HG03442 (cell line): Measurements from ENCODE around the gene AGR3.

ENCODE experiments used
- ATAC-seq: cut with Tn5 transposase; IDR thresholded peaks from one replicate; pipeline ENCODE4 v1.9.1; 2021; ENCODE audit warnings: mild to moderate bottlenecking, moderate library complexity; ENCODE audit not compliant: unreplicated experiment

The AGR3 gene

DNA sequence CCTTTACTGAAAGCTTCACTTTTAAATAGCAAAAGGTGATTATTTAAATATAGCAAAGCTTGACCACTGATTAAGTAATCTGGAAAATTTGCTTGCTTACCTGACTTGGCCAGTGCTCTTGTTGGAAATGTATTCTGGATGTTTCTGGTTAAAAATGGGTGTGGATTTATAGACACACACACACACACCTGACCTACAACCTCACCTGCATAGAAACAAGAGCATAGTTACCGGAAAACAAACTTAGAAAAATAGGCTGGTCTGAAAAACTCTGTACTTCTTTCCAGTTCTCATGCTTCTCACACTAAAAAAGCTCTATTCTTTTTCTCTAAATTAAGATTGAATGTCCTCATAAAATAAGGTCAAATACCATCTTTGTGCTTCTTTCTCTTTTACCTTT lies at the start of gene AGR3:
TSS of gene AGR3 (minus strand) at position 140 of the 400 bp plus-strand sequence. CDS start 3,365 bp downstream, outside the sequence.
- ATAC-seq, result no peak

DNA sequence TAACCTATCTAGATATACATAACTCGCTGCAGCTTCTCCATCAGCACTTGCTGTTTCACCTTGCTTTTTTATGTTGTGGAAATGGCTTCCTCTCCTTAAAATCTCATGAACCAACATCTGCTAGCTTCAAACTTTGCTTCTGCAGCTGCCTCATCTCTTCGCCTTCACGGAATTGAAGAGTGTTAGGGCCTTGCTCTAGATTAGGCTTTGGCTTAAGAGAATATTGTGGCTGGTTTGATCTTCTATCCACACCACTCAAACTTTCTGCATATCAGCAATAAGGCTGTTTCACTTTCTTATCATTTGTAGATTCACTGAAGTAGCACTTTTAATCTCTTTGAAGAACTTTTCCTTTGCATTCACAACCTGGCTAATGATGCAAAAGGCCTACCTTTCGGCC lies 49.2 kb upstream of the AGR3 start:
- no peak for ATAC-seq

DNA sequence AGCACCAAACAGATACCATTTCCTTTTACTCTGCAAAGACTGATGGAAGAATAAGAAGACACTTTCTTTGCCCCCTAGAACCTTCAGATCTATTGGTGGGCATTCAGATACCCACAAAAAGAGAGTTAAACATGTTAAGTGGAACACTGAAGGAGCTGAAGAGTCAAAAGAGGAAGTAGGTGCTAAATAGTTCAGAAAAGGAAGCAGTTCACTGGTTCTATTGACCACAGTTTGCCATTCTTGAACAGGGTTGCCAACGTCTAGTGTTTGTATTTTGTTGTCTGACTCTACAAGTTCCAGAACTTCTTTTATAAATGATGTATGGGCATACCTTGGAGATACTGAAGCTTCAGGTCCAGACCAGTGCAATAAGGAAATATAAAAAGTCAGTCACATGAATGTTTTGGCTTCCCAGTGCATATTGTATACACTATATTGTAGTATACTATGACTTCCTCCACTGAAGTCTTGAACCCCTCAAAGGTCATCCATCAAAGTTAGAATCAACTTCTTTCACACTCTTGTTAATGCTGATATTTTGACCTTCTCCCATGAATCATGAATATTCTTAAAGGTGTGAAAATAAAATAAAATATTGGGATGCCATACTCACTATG lies 47.5 kb upstream of the AGR3 start:
- ATAC-seq, result peak; percentile 84

DNA sequence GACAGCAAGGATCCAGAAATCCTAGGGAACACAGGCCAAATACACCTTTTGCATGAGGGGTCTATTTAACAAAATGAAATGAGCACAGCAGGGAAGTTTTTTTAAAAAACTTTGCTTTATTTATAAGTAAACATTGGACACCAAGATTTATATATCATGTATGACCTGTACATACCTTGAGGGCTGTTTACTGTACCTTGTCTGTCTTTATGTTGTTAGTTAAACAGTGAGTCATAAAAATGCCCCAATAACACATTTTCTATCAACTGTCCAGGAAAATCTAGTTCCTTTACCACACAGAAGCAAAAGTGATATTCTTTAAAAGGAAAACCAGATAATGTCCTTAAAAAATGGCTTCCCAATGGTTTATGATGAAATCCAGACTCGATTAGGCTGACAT lies 45.1 kb upstream of the AGR3 start:
- no peak for ATAC-seq

DNA sequence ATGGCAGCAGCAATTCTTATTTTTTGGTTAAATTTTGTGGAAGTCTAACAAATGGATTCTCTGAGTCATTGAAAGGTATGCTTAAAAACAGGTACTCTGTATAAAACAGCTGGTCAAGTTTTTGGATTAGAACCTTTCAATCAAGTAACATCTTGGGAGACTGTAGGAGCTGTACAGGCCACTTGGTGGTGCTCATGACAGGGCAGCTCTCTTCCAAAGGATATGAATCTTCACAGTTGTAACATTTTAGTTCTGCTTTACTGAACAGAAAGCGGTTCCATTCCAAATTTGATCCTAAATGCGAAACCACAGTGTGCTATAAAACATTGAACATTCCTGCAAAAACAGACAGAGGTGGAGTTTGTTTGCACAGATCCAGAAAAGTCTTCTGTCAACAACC lies 44.5 kb upstream of the AGR3 start:
- ATAC-seq, result peak; percentile 65

DNA sequence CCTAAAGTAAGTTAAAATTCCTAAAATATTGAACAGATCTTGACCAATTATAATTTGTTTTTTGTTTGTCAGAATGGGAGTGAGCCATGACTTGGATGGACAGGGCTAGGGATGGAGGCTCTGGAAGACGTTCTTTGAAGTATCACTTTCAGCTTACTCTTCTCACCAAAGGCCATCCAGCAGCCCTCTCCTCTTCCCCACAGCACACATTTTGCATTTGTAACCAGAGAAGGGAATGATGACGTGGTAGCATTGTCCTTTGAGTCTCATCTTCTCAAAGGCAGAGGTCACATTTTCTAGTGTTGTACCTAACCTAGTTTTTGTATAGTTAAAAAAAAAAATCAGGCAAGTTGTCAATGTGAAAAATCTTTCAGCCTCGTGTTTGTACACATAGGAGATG lies 43.8 kb upstream of the AGR3 start:
- no peak for ATAC-seq

DNA sequence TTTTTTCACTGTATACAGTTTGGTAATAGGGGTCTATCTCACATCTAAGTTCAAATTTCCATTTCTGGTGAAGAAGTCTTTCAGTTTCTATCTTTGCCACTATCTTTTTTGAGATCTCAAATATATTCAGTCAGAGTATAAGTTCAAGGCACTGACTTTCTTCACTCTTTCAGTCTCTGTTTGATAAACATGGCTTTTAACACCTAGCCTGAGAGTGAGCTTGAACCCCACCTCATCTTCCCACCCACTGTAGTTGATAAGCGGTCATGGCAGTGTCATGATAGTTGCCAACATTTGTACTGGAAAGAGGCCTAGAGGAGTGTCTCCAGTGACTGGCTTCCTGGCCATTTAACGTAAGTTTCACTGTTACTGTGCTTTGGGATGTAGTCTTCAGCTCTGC lies 41.2 kb upstream of the AGR3 start:
- ATAC-seq, result no peak

DNA sequence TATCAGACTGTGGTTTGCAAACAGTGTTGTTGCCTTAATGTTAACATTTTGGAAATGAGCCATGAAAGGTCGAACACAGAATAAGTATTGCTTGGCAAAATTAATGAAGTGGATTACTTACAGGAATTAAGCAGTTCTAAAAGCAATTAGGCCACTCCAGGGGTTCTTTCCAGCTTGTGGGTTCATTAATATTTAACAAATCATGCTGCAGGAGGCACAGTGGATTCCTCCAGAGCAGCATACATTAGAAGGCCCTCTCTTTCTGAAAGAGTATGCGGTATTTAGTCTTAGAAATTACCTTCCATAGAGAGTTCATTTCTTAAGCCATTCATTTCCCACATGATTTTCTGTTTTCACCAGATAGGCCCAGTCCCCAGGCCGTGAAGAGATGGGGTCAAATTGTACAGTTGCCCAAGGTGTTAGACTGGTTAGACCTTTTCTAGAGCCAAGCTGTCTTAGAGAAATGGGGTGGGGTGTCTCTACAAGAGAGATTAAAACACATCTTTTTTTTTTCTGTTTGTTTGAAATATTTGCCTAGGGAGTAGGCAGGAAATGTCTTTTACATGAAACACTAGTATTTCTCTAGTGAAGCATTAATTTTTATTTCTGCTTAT lies 40.0 kb upstream of the AGR3 start:
- ATAC-seq, result no peak

DNA sequence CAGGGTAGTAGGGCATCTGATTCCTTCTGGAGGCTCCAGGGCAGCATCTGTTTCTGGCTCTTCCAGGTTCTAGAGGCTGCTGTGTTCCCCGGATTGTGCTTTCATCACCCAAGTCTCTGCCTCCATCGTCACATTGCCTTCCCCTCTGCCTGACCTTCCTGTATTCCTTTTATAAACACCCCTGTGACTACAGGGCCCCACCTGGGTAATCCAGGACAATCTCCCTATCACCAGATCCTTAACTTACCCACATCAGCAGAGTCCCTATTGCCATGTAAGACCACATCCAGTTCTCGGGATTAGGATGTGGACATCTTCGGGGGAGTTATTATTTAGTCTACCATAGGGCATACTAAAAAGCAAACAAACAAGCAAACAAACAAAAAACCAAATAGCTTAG lies 39.4 kb upstream of the AGR3 start:
- no peak for ATAC-seq

DNA sequence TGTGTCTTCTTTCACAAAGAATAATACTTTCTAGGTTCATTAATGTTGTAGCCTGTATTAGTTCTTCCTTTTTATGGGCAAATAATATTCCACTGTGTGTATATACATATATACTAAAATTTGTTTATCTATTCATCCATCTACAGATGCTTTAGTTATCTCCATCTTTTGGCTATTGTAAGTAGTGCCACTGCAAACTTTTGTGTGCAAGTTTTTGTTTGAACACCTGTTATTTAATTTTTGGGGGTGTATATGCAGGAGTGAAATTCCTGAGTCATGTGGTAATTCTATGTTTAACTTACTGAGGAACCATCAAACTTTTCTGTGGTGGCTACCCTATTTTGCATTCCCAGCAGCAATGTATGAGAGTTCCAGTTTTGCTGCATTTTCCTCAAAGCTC lies 37.7 kb upstream of the AGR3 start:
- ATAC-seq, result no peak

DNA sequence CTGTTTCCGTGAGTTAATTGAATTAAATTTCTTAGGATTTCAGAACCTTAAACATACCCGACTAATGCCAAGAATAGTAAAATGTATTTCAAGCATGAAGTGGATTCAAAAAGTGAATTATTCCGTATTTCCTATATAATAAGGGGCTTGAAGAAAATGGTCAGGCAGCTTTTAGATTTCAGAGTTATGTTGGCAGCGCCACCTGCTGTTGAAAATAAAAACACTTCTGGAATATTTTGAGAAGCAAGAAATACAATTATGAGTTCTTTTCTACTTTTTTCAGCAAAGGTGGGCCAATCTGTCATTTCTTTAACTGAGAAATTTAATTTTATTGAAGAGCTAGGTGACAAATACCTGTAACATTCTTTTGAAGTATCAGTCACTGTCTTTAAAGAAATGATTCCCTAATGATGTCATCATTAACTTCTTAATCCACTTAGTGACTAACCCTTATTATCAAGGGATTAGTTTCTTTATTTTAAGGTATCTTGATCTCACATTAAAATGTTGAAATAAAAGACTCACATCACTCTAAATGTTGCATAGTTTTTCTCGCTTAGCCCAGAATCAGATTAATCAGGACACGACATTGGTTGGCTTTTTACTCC lies 36.6 kb upstream of the AGR3 start:
- ATAC-seq, result no peak

DNA sequence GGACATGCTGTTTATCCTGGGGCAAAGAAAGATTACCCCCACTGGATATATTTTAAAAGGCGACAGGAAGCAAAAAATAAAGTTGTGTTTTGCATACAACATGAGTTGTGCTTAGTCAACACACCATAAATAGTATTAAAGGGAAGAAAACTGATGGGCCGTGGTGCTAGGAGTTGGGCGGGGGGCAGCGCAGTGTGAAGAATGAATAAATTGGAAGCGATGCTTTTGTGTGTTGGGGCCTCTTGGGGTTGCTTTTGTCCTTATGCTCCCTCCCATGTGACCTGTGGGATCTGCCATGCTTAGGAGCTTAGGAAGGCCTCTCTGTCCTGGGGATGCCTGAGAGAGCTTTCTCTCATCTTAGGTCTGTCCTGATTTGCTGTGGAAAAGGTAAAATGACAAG lies 35.0 kb upstream of the AGR3 start:
- ATAC-seq, result no peak

DNA sequence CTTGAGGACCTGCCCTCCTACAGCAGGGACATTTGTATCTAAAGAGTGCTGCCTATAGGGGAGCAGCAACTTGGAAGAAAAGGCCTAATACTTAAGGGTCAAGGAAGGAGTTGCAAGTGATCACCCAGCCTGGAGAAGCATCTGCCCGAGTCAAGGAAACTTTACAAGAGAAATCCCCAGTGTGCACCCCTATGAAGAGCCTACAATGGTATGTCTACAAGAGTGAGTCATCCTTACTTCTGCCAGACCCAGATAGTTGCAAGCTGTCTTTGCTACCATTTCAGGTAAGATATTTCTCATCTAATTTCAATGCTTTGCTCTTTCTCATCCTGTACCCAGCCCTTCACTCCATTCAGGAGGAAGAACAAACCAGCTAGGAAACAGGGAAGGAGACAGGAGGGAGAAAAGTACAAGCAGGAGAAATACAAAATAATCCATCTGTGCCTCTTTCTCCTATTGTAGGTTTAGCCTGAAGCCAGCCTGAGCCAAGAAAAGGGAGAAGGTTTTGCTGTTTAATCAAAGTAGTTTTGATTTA lies 34.4 kb upstream of the AGR3 start:
- no peak for ATAC-seq

DNA sequence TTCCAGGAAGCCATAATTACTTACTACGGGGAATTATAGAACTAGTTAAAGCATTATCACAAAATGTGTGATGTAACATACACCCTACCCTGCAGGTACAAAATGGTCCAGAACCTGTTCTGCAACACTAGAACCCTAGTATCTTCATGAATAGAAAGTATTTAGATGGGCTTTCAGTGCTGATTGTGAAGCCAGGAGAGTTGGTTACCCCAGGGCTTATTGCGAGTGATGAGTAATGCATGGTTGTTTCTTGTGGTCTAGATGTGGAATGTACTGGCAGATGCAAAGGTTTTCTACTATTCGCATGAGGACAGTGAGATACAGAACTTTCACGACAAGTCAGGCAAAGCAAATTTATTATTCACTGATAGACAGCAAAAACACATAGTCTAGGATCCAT lies 33.6 kb upstream of the AGR3 start:
- ATAC-seq, result no peak

DNA sequence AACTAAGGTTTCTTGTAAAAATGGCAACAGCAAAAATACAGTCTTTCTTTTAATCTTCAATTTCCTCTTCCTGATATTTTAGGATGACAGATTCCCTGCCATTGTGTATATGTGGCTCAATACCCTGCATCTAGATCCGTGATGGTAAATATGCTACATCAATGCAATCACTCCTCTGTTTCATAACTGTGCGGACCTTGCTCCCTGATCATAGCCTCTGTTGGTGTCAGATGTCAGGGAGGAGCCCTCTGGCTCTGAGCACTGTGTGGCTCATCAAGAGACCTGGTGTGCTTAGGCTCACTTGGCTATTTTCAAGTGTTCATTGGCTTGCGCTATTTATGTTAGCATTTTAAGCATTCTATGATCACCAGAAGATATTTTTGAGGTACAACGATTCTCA lies 33.0 kb upstream of the AGR3 start:
- no peak for ATAC-seq

DNA sequence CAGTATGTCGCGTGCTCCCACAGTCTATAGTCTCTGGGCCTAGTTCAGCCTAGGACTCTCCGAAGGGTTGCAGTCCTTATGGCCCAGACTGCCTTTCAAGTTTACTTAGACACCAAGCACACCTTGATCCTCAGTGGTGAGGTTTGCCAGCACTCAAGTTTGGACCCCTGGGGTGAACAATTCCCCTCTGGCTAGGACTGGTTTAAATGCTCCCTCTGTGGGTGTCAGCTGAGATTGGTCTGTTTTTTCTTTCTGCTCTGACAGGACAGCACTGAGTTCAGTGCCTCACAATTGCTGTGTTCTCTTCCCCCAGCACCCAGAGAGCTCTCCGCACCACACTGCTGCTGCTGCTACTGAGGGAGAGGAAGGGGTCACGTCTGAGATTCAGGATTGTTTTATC lies 31.9 kb upstream of the AGR3 start:
- ATAC-seq, result no peak

DNA sequence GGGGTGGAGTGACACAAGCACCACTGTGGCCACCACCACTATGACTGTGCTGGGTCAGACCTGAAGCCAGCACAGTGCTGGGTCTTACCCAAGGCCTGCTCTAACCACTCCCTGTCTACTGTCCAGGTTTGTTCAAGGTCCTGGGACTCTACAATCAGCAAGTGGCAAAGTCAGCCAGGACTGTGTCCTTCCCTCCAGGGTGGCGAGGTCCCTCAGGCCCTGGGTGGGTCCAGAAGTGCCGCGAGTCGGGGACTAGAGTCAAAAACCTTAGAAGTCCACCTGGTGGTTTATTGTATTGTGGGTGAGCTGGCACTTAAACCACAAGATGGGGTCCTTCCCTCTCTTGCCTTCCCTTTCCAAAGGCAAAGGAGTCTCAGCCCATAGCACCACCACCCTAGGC lies 30.8 kb upstream of the AGR3 start:
- ATAC-seq, result no peak

DNA sequence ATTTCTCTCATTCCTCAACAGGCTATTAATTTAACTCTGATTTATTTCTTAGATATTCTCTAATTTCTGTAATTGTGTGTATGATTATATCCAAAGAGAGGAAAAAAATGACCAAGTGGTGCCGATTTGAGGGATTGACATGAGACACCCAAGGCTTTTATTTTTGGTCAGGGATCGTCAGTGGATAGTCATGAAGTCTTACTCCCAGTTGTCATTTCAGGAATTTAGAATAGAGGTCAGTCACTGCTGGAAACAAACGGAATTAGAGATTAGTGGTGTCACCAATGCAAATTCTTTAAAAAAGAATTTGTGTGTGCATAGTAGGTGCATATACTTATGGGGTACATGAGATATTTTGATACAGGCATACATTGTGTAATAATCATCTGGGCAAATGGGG lies 26.8 kb upstream of the AGR3 start:
- ATAC-seq, result no peak

DNA sequence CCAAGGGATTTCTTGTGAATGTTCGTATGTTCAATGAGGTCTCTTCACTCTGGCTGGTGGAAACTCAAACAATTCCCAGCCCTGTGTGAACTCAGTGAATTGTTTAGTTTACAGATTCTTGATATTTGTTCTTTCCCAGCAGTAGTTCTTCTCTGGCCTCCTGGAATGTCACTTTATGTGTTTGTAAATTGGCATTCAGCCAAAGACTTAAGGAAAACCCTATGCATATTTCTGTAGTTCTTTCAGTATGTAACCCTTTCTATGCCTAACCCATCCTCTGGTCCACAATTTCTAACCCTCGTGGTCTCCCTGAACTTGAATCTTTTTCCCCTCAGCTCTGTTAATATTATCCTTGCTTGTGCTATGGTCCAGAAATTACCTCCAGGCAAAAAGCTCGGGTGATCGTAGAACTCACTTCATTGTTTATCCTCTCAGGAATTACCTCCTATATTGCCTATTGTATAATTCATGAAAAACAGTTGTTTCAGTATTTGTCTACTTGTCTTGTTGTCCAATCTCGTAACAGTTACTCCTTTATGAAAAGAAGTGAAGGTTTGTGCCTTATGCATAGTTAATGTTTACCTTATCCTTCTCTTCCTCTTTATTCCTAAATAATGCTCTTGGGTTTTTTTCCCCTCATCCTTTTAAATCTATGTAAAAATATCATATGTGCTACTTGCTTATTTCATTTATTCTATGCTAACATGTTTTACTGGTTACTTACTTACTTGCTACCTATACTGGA lies 23.7 kb upstream of the AGR3 start:
- no peak for ATAC-seq

DNA sequence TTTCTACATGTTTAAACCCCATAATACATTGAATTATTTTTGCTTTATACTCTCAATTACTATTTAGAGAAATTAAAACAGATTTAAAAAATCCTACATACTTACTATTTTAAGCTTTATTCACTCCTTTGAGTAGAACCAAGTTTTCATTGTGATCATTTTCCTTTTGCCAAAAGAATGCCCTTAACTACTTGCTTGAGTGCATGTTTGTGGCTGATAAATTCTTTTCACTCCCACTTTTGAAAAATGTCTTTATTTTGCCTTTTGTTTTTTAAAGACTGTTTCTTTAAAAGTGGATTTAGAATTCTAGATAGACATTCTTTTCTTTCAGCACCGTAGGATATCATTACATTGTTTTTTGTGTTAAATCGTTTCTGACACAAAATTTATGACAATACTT lies 22.3 kb upstream of the AGR3 start:
- ATAC-seq, result no peak

DNA sequence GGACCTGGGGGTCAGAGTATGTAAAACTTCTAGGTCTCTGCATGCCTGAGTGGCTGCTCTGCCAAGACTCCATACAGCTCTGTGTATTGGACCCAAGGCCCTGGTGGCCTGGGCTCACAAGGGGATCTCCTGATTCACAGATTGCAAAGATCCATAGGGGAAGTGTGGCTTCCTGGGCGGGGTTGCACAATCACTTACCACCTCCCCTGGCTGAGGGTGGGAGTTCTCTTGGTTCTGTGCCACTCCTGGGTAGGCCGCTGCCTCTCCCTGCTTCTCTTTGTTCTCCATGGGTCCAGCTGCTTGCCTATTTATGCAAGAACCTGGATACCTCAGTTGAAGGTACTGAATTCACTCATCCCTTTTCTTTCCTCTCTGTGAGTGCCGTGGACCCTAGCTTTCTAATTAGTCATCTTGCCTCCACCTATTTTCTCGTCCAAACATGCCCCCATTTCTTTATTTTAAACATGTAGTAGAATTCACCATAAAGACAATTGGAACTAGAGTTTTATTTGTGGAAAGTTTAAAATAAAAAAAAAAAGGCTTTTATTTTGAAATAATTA lies 18.5 kb upstream of the AGR3 start:
- no peak for ATAC-seq
